Measurements from ENCODE around the gene MB. TPM values are rescaled to one million over a fixed set of nuclear protein-coding genes. Genes with fewer than 3 reads are reported as not detected.

The MB gene
- total RNA-seq, 1 experiment from 2014 or later: 1.5 TPM

DNA sequence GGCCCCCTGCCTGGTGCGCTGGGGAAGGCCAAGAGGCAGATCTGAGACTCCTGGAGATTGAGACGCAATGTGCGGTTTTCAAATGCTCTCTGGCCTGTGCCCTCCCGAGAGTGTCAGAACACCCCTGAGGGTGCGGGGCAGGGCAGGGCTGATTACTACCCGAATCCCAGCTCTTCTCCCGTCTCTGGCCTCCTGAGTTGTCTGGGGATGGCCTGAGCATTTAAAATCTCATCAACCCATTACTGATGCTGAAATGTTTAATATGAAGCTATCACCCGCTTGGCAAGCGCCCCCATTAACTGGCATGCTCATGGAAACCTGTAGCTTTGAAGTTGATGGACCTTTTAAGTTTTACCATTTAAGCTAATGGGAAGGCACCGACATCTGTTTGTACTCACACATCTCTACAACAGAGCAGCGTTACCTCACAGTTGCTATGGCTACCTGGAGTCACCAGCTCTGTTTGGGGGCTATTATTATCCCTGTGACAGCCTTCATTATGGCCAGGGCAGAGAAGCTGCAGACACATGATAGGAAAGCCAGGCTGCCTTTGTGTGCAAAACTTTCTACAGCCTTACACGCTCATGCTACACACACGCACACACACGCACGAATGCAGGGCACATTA lies 3.6 kb upstream of the MB start:
- H3K27me3 ChIP-seq (ENCODE audit: insufficient read depth, low read length): no peaks in the 10 kb centered on the region
- no peaks in the 10 kb centered on the region for H3K9me2 ChIP-seq (ENCODE audit: insufficient read depth)
- ChIA-PET POLR2A (no interaction called here), RAD21 (ENCODE audit: low non-redundant PET in 1 of 2, low total read pairs in 2 of 2, uncharacterized antibody in 2 of 2, unreplicated experiment in 2 of 2) (interaction anchor here in 1 of 2 experiments (0.9 kb wide), 1 partner anchor 270 kb away, joined by 3 read pairs; no protein-coding TSS in a partner anchor), CTCF (interaction anchor here (1.4 to 2.5 kb wide), 2 partner anchors 11 to 190 kb away, joined by 5 to 9 read pairs; no protein-coding TSS in a partner anchor)
- H3K4me3 ChIP-seq (replicated peaks in 1 of 2; ENCODE audit: low read depth in 1 of 2, low read length in 2 of 2): no peak overlapping the region
- H3K27ac ChIP-seq (ENCODE audit: low read depth, low read length): no peak overlapping the region
- ATAC-seq (no peak), DNase-seq (ENCODE audit: low read depth, low spot score) (no peak)
- H3K36me3 ChIP-seq (ENCODE audit: control insufficient read depth in 1 of 2, insufficient read depth in 2 of 2, low read length in 2 of 2): no peaks in the 10 kb centered on the region
- no peak overlapping the region for H3K4me2 ChIP-seq (ENCODE audit: low read length)
- no peaks in the 10 kb centered on the region for H3K79me2 ChIP-seq (ENCODE audit: insufficient read depth, low read length)
- no peak for TF ChIP-seq ZBTB33 (IDR thresholded peaks at IDR 0.05; ENCODE audit: extremely low read depth, insufficient replicate concordance, low read length)
- TF ChIP-seq ZFX (IDR thresholded peaks at IDR 0.05): no peak
- TF ChIP-seq ELF1 (IDR thresholded peaks at IDR 0.05; ENCODE audit: borderline replicate concordance, low read depth): no peak
- no peak for TF ChIP-seq EZH2 (IDR thresholded peaks at IDR 0.05)
- TF ChIP-seq JUND (IDR thresholded peaks at IDR 0.05): no peak
- no peak for TF ChIP-seq SRF (IDR thresholded peaks at IDR 0.05; ENCODE audit: low read depth)
- intact Hi-C loops (cut with micrococcal nuclease): no loop called here
- no peak overlapping the region for H2AFZ ChIP-seq (ENCODE audit: low read depth, low read length, poor library complexity, severe bottlenecking)
- H3K4me1 ChIP-seq (ENCODE audit: control insufficient read depth in 1 of 2, insufficient read depth in 2 of 2, low read length in 2 of 2): peaks cover 0 to 15% of the 10 kb centered on the region in 2 experiments; a peak in 3 of 4 replicates
- H4K20me1 ChIP-seq (ENCODE audit: insufficient read depth): no peaks in the 10 kb centered on the region
- BruUV-seq (replicated peaks): no TSS peak
- H3K9ac ChIP-seq (ENCODE audit: low read length): no peak overlapping the region
- no peaks in the 10 kb centered on the region for H3K9me3 ChIP-seq (ENCODE audit: control insufficient read depth in 1 of 2, insufficient read depth in 1 of 2, low read depth in 1 of 2, low read length in 2 of 2)
